ENCODE measurements around the gene NPB.

Gene NPB

GRCh38 chr17:81902653-81903414, 796 bp downstream of the NPB start:
- H3K4me1 ChIP-seq, result peaks cover 17% of the 10 kb centered on the region
- H3K36me3 ChIP-seq, result peaks cover 12% of the 10 kb centered on the region
- H3K9me3 ChIP-seq, result no peaks in the 10 kb centered on the region
- no peaks in the 10 kb centered on the region for H3K27me3 ChIP-seq
- no peak for TF ChIP-seq CTCF (IDR thresholded peaks at IDR 0.05; ENCODE audit: low read depth, low read length)
- no peak overlapping the region for H3K4me3 ChIP-seq (ENCODE audit: low read depth, low read length)
- no peak for DNase-seq

GRCh38 chr17:81903415-81903831, 1.4 kb downstream of the NPB start:
- TF ChIP-seq CTCF (IDR thresholded peaks at IDR 0.05; ENCODE audit: low read depth, low read length), result no peak
- no peak for DNase-seq
- Histone ChIP-seq H3K4me1 (peaks cover 11% of the 10 kb centered on the region), H3K36me3 (peaks cover 7% of the 10 kb centered on the region), H3K27me3 (no peaks in the 10 kb centered on the region), H3K9me3 (no peaks in the 10 kb centered on the region), H3K4me3 (ENCODE audit: low read depth, low read length) (no peak overlapping the region)

GRCh38 chr17:81903896-81904599, 2.0 kb downstream of the NPB start:
- Histone ChIP-seq H3K4me1 (peaks cover 7% of the 10 kb centered on the region), H3K4me3 (ENCODE audit: low read depth, low read length) (no peak overlapping the region), H3K27me3 (no peaks in the 10 kb centered on the region), H3K9me3 (no peaks in the 10 kb centered on the region), H3K36me3 (peaks cover 3% of the 10 kb centered on the region)
- no peak for TF ChIP-seq CTCF (IDR thresholded peaks at IDR 0.05; ENCODE audit: low read depth, low read length)
- DNase-seq, result no peak

GRCh38 chr17:81904600-81905423, 2.8 kb downstream of the NPB start:
- Histone ChIP-seq H3K36me3 (peaks cover 2% of the 10 kb centered on the region; the same call in 1 of the 2 replicates), H3K9me3 (no peaks in the 10 kb centered on the region)
- DNase-seq, result no peak

GRCh38 chr17:81905424-81905875, 3.4 kb downstream of the NPB start:
- no peaks in the 10 kb centered on the region; the same call in 1 of the 2 replicates for H3K36me3 ChIP-seq
- H3K27me3 ChIP-seq, result no peaks in the 10 kb centered on the region
- H3K4me3 ChIP-seq (ENCODE audit: low read depth, low read length), result no peak overlapping the region
- no peak for TF ChIP-seq CTCF (IDR thresholded peaks at IDR 0.05; ENCODE audit: low read depth, low read length)
- H3K4me1 ChIP-seq, result peaks cover 7% of the 10 kb centered on the region
- H3K9me3 ChIP-seq, result no peaks in the 10 kb centered on the region
- no peak for DNase-seq

More at GRCh38 chr17:81904600-81905423, 2.8 kb downstream of the NPB start:
- Histone ChIP-seq H3K4me1 (peaks cover 7% of the 10 kb centered on the region), H3K4me3 (ENCODE audit: low read depth, low read length) (no peak overlapping the region), H3K27me3 (no peaks in the 10 kb centered on the region)
- TF ChIP-seq CTCF (IDR thresholded peaks at IDR 0.05; ENCODE audit: low read depth, low read length), result no peak
